H1 (cell line): ENCODE data around the gene RPS21. TPM values are rescaled to one million over a fixed set of nuclear protein-coding genes. Genes with fewer than 3 reads are reported as not detected.
A peak's percentile ranks its signal among the peaks of the same experiment; 100 is the strongest.

Experiments used
- CTCF ChIA-PET: fragments of 300-600 bp; sonication (Branson Sonifier 250); formaldehyde crosslinking; loops from one replicate; lab custom pipeline; 2021; ENCODE audit not compliant: partially characterized antibody; lab: Charles Lee
- POLR2A ChIA-PET: fragments of 300-600 bp; sonication (Branson Sonifier 250); formaldehyde crosslinking; loops from one replicate; lab custom pipeline; 2021; ENCODE audit warnings: inconsistent platforms; ENCODE audit not compliant: partially characterized antibody; lab: Charles Lee
- DNase-seq, 2 experiments: peaks; one replicate each; pipeline versions ENCODE4 v3.0.0 to v3.0.0-alpha.2; 2010 to 2022; ENCODE audit warnings: low spot score in 2 of 2, low read depth in 1 of 2, mixed read lengths in 1 of 2
- FAIRE-seq: peaks from 2 replicates; lab custom pipeline; 2011; peaks lifted over from hg19 to GRCh38; lab: Jason Lieb, UNC
- H2AFZ ChIP-seq: 2 replicates; pipeline ENCODE4 v1.8.1; 2012; ENCODE audit warnings: low read length, inconsistent platforms
- H2AK5ac ChIP-seq: 2 replicates; pipeline ENCODE4 v1.6.1; 2013; ENCODE audit warnings: low read depth, low read length
- H2BK120ac ChIP-seq: replicated peaks from 2 replicates; pipeline ENCODE3; 2013; ENCODE audit warnings: low read depth, low read length, inconsistent platforms
- H2BK12ac ChIP-seq: 2 replicates; pipeline ENCODE4 v1.6.1; 2013; ENCODE audit warnings: low read depth, low read length
- H2BK15ac ChIP-seq: 2 replicates; pipeline ENCODE4 v1.6.1; 2013; ENCODE audit warnings: low read length
- H2BK20ac ChIP-seq: 2 replicates; pipeline ENCODE4 v1.6.1; 2013; ENCODE audit warnings: low read length
- H2BK5ac ChIP-seq: 2 replicates; pipeline ENCODE4 v1.6.1; 2013; ENCODE audit warnings: low read depth, low read length
- H3K14ac ChIP-seq: 2 replicates; pipeline ENCODE4 v1.6.1; 2013; ENCODE audit warnings: inconsistent platforms; ENCODE audit not compliant: insufficient read length
- H3K18ac ChIP-seq: 2 replicates; pipeline ENCODE4 v1.6.1; 2013; ENCODE audit warnings: low read length; ENCODE audit errors: extremely low read depth
- H3K23ac ChIP-seq: 2 replicates; pipeline ENCODE4 v1.6.1; 2013; ENCODE audit warnings: inconsistent platforms; ENCODE audit not compliant: insufficient read length
- H3K23me2 ChIP-seq: 2 replicates; pipeline ENCODE4 v1.6.1; 2013; ENCODE audit warnings: low read depth, low read length
- H3K27ac ChIP-seq: 2 replicates; pipeline ENCODE4 v1.6.1; 2011; ENCODE audit warnings: low read depth, low read length, inconsistent platforms
- H3K27me3 ChIP-seq, 4 experiments: replicated peaks in 1 of 4; 1 replicate in 1 of 4; 2 replicates in 3 of 4; pipeline versions ENCODE4 v1.6.1 to v1.8.1; 2011 to 2013; ENCODE audit warnings: low read length in 3 of 4, mild to moderate bottlenecking in 3 of 4, inconsistent platforms in 2 of 4, mixed read lengths in 2 of 4, moderate library complexity in 1 of 4; ENCODE audit not compliant: control insufficient read depth in 3 of 4, insufficient read depth in 3 of 4; ENCODE audit errors: extremely low read depth in 1 of 4
- H3K36me3 ChIP-seq, 4 experiments: 2 replicates each; pipeline versions ENCODE4 v1.6.1 to v1.8.1; 2011 to 2013; ENCODE audit warnings: mild to moderate bottlenecking in 4 of 4, low read length in 3 of 4, moderate library complexity in 2 of 4, control low read depth in 1 of 4, inconsistent platforms in 1 of 4; ENCODE audit not compliant: insufficient read depth in 4 of 4, control insufficient read depth in 2 of 4
- H3K4ac ChIP-seq: replicated peaks from 2 replicates; pipeline ENCODE3; 2013; ENCODE audit warnings: low read length, low read depth, mixed read lengths, inconsistent platforms; ENCODE audit not compliant: insufficient read length
- H3K4me1 ChIP-seq, 4 experiments: replicated peaks in 1 of 4; 1 replicate in 1 of 4; 2 replicates in 3 of 4; pipeline versions ENCODE4 v1.6.1 to v1.8.1; 2011 to 2013; ENCODE audit warnings: low read length in 3 of 4, inconsistent platforms in 2 of 4, mixed read lengths in 1 of 4; ENCODE audit not compliant: insufficient read depth in 4 of 4, control insufficient read depth in 3 of 4
- H3K4me2 ChIP-seq, 2 experiments: 2 replicates each; pipeline versions ENCODE4 v1.6.1 to v1.8.1; 2011 to 2013; ENCODE audit warnings: low read depth in 2 of 2, low read length in 2 of 2, control low read depth in 1 of 2, inconsistent platforms in 1 of 2, mild to moderate bottlenecking in 1 of 2; ENCODE audit not compliant: insufficient read depth in 1 of 2
- H3K4me3 ChIP-seq, 4 experiments: fragments of 200-600, 300-600 bp in 1 of 4; sonication (generic), shearing (Covaris generic), sonication (Bioruptor Twin) in 1 of 4; 2 replicates each; pipeline versions ENCODE4 v1.5.1 to v1.8.1; 2011 to 2016; ENCODE audit warnings: low read length in 4 of 4, low read depth in 3 of 4, control low read depth in 2 of 4, inconsistent platforms in 2 of 4, mild to moderate bottlenecking in 2 of 4, mixed read lengths in 1 of 4, moderate library complexity in 1 of 4; ENCODE audit not compliant: insufficient read depth in 2 of 4; ENCODE audit errors: extremely low read depth in 1 of 4
- H3K56ac ChIP-seq: replicated peaks from 2 replicates; pipeline ENCODE3; 2013; ENCODE audit warnings: low read depth, mild to moderate bottlenecking, mixed read lengths, low read length, inconsistent platforms; ENCODE audit not compliant: insufficient read length
- H3K79me1 ChIP-seq: 2 replicates; pipeline ENCODE4 v1.6.1; 2013; ENCODE audit warnings: low read depth, low read length, control low read depth
- H3K79me2 ChIP-seq, 2 experiments: 2 replicates each; pipeline versions ENCODE4 v1.6.1 to v1.8.1; 2012 to 2013; ENCODE audit warnings: low read length in 2 of 2, mild to moderate bottlenecking in 2 of 2, inconsistent platforms in 1 of 2; ENCODE audit not compliant: insufficient read depth in 2 of 2, control insufficient read depth in 1 of 2
- H3K9ac ChIP-seq, 4 experiments: replicated peaks in 1 of 4; 1 replicate in 1 of 4; 2 replicates in 3 of 4; pipeline versions ENCODE4 v1.6.1 to v1.8.1; 2011 to 2013; ENCODE audit warnings: low read depth in 3 of 4, low read length in 3 of 4, control low read depth in 2 of 4, mild to moderate bottlenecking in 2 of 4, moderate library complexity in 2 of 4, inconsistent platforms in 1 of 4; ENCODE audit errors: extremely low read depth in 1 of 4
- H3K9me3 ChIP-seq, 2 experiments: 2 replicates each; pipeline versions ENCODE4 v1.6.1 to v1.8.1; 2012 to 2013; ENCODE audit warnings: mild to moderate bottlenecking in 2 of 2, moderate library complexity in 2 of 2, control low read depth in 1 of 2, inconsistent platforms in 1 of 2, low read depth in 1 of 2, low read length in 1 of 2, mixed read lengths in 1 of 2; ENCODE audit not compliant: insufficient read depth in 2 of 2
- H4K20me1 ChIP-seq, 2 experiments: replicated peaks in 1 of 2; 2 replicates each; pipeline versions ENCODE3 to v1.8.1; 2011 to 2013; ENCODE audit warnings: inconsistent platforms in 2 of 2, low read length in 2 of 2, mild to moderate bottlenecking in 1 of 2; ENCODE audit not compliant: insufficient read depth in 2 of 2, control insufficient read depth in 1 of 2
- H4K5ac ChIP-seq: 2 replicates; pipeline ENCODE4 v1.6.1; 2013; ENCODE audit warnings: low read length, low read depth, mixed read lengths, inconsistent platforms; ENCODE audit not compliant: insufficient read length
- H4K8ac ChIP-seq: 2 replicates; pipeline ENCODE4 v1.8.0; 2013; ENCODE audit warnings: mild to moderate bottlenecking, moderate library complexity, low read length, inconsistent platforms; ENCODE audit not compliant: insufficient read depth; ENCODE audit errors: extremely low read depth
- H4K91ac ChIP-seq: replicated peaks from 2 replicates; pipeline ENCODE3; 2013; ENCODE audit warnings: low read length, mixed read lengths, inconsistent platforms; ENCODE audit not compliant: insufficient read length
- CBX8 ChIP-seq: fragments of 300-800, 300-1000 bp; sonication (generic); IDR thresholded peaks from 2 replicates; pipeline ENCODE4 v1.7.1; 2016; ENCODE audit warnings: low read depth, low read length, borderline replicate concordance
- CTBP2 ChIP-seq: IDR thresholded peaks from 2 replicates; pipeline ENCODE4 v1.7.0; 2011; ENCODE audit warnings: borderline replicate concordance, mild to moderate bottlenecking, moderate library complexity, mixed read lengths, low read length; ENCODE audit not compliant: insufficient read depth, insufficient read length
- EZH2 ChIP-seq: fragments of 200-600 bp; sonication (generic); IDR thresholded peaks from 2 replicates; pipeline ENCODE4 v1.7.1; 2012; ENCODE audit warnings: low read depth, mild to moderate bottlenecking, moderate library complexity, low read length, inconsistent platforms; ENCODE audit not compliant: severe bottlenecking
- GABPA ChIP-seq: IDR thresholded peaks from 2 replicates; pipeline ENCODE4 v1.6.1; 2011; ENCODE audit warnings: mild to moderate bottlenecking, low read length, moderate library complexity, borderline replicate concordance; ENCODE audit not compliant: insufficient read depth
- JUN ChIP-seq: IDR thresholded peaks from 2 replicates; pipeline ENCODE4 v1.6.1; 2011; ENCODE audit warnings: low read depth, mild to moderate bottlenecking, improper control_type of control experiment, low read length
- JUND ChIP-seq: IDR thresholded peaks from 2 replicates; pipeline ENCODE4 v1.6.1; 2011; ENCODE audit warnings: mild to moderate bottlenecking, improper control_type of control experiment, low read length
- KDM4A ChIP-seq: IDR thresholded peaks from one replicate; pipeline ENCODE4 v1.7.1; 2012; ENCODE audit warnings: low read depth, mild to moderate bottlenecking, moderate library complexity, low read length, inconsistent platforms; ENCODE audit not compliant: severe bottlenecking
- SP1 ChIP-seq: IDR thresholded peaks from 2 replicates; pipeline ENCODE4 v1.6.1; 2011; ENCODE audit warnings: low read depth, low read length
- SRF ChIP-seq: IDR thresholded peaks from 2 replicates; pipeline ENCODE4 v1.6.1; 2011; ENCODE audit warnings: mild to moderate bottlenecking, low read depth, low read length, moderate library complexity
- WGBS, 2 experiments: shearing (Covaris generic) in 1 of 2; methylation state at CpG; one replicate each; pipeline versions ENCODE4 v1.1.6 to v1.1.7; 2013 to 2015; ENCODE audit warnings: low lambda C conversion rate in 2 of 2, mixed read lengths in 2 of 2, inconsistent platforms in 1 of 2, low coverage in 1 of 2, missing lambda C conversion rate in 1 of 2; ENCODE audit not compliant: insufficient replicate concordance in 2 of 2, insufficient coverage in 1 of 2, insufficient read length in 1 of 2; ENCODE audit errors: extremely low coverage in 1 of 2, missing lambda C conversion rate in 1 of 2; 5-methylcytosine and 5-hydroxymethylcytosine counted together
- polyA plus RNA-seq, 7 experiments: library from polyadenylated mRNA; depleted of rRNA in 3 of 7; stranded (reverse) in 5 of 7; unstranded in 2 of 7; fragments of >200 nt in 5 of 7; fragments of 200-250 nt in 2 of 7; gene quantifications; 1 replicate in 5 of 7; 2 replicates in 1 of 7; 4 replicates in 1 of 7; pipeline versions ENCODE4 v1.2.1 to v1.2.3, GENCODE V29; 2011 to 2013; ENCODE audit warnings: missing spikeins in 2 of 7, mixed read lengths in 2 of 7
- total RNA-seq: library from RNA; stranded (reverse); fragmentation: NEBNext Ultra II Directional; extraction: Animal tissue kit (Norgen Biotek cat#: 25700); gene quantifications from 2 replicates; pipeline ENCODE4 v1.2.1, GENCODE V29; 2021

RPS21 gene
- total and polyA plus RNA-seq, 2 of the 8 experiments (the other 6 are each of a cell fraction or from before 2014, with no cell fraction given), result 1,787 to 7,219 TPM

DNA sequence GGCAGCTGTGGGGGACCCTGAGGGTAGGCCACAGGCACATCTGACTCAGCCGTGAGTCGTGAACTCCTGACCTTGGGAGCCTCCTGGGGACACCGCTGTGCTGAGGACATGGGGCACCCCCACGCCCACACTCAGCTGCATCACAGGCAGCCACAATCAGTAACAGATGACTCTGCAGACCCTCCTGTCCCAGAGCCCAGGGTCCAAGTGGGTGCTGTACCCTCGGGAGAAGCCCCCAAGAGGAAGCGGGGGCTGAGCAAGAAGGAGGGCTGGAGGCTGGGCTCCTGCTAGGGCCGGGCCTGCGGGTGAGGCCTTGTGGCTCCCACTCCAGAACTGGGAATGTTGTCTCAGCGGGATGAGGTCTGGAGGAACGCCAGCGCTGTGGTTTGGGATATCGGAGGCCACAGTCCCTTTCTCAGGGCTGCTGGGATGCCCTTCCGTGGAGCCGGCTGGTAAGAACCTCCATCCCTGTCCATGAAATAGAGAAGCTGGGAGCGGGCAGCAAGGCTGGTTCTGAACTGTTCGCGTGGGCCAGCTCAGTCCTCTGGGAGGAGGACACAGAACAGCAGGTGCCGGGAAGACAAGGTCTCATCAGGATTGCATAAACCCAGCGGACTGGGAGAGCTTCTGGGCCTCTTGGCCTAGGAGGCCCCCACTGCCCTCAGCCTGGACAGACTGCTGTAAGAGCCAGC lies 16.6 kb upstream of the RPS21 start:
- Histone ChIP-seq H4K8ac (peak overlapping the region; percentile 62; the same call in 1 of the 2 replicates), H3K23me2 (peaks cover 12% of the 10 kb centered on the region), H3K14ac (no peak overlapping the region), H4K91ac (peak overlapping the region; percentile 65), H3K23ac (no peak overlapping the region), H2AK5ac (peak overlapping the region; percentile 61; the same call in 1 of the 2 replicates), H2AFZ (no peak overlapping the region), H3K4ac (peak overlapping the region; percentile 66), H4K5ac (no peak overlapping the region), H3K36me3 (no peaks in the 10 kb centered on the region; a peak in 1 of 8 replicates), H3K4me3 (no peak overlapping the region), H2BK20ac (peak overlapping the region; percentile 72; the same call in 1 of the 2 replicates), H3K79me1 (no peaks in the 10 kb centered on the region; the same call in 1 of the 2 replicates), H3K27me3 (no peaks in the 10 kb centered on the region), H2BK120ac (no peak overlapping the region), H3K4me1 (peaks cover 8 to 49% (median 40%) of the 10 kb centered on the region in 4 experiments), H4K20me1 (peaks cover under 1 to 1% of the 10 kb centered on the region in 2 experiments), H3K18ac (peak overlapping the region; percentile 78), H3K9me3 (no peaks in the 10 kb centered on the region), H2BK15ac (peak overlapping the region; percentile 72; the same call in 1 of the 2 replicates), H3K56ac (no peak overlapping the region)
- WGBS, 2 experiments, result 84% methylated on average over 19 of the region's 19 CpGs; no CpG with 5 or more reads in 1 of the 2 experiments
- CTCF ChIA-PET, result interaction anchor here (0.9 to 10.9 kb wide), 12 partner anchors 11 to 111 kb away, joined by 3 to 212 read pairs (median 4); partner anchors contain the start of gene RPS21
- FAIRE-seq, result no peak
- no peak for TF ChIP-seq EZH2
- TF ChIP-seq GABPA, result no peak
- TF ChIP-seq JUND, result no peak
- TF ChIP-seq CTBP2, result no peak
- no peak for TF ChIP-seq JUN
- TF ChIP-seq SP1, result no peak
- no peak for TF ChIP-seq CBX8
- TF ChIP-seq KDM4A, result no peak
- TF ChIP-seq SRF, result no peak
- TF ChIP-seq, all 59 proteins: peak for 0
- Histone ChIP-seq H3K4me2 (peak overlapping the region in 1 of 2 experiments; percentile 85; a peak in 2 of 4 replicates), H3K27ac (no peak overlapping the region), H3K9ac (no peak overlapping the region), H2BK5ac (peak overlapping the region; percentile 60; the same call in 1 of the 2 replicates), H2BK12ac (peak overlapping the region; percentile 55; the same call in 1 of the 2 replicates), H3K79me2 (peaks cover 3 to 14% of the 10 kb centered on the region in 2 experiments; a peak in 3 of 4 replicates)
- POLR2A ChIA-PET, result interaction anchor here (1.3 to 12.6 kb wide), 7 partner anchors 8 to 66 kb away, joined by 3 to 213 read pairs (median 29); partner anchors contain the start of genes ADRM1 and RPS21
- DNase-seq, result no peak
